Measurements from ENCODE around the gene RMI2.
A peak's percentile ranks its signal among the peaks of the same experiment; 100 is the strongest.

The RMI2 gene

DNA sequence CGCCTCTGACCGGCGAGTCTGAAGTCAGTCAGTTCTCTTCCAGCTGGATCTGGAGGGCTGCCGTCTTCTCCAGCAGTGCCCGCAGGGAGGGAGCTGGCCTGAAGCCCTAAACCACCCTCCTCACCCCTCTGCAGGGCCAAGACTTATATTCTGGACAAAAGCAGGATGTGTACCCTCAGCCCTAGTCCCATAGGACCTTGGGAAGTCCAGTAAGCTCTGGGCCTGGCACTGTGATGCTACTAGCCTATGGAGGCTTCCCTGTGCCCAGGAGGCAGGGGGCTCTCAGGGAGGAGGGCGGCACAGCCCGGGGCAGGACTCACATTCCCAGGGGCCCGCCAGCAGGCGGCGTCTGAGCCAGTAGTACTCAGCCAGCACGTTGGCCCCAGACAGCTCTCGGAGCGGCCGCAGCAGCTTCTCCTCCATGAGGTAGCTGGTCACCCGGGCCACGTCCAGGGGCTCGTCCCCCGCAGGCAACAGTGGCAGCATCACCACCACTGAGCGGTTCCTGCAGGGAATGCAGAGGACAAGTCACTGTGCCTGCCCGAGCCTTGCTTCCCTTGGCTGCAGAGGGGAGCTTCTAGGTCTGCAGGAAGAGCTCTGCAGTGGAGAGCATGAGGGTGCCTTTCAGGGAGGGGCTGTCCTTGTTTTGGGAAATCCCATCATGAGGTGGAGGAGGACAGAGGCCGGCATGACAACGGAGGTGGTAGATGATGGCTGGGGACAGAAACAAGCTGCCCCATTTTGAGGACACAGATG is 41.7 kb downstream of the RMI2 start:
- peak; percentile 67 for DNase-seq

GRCh38 chr16:11389083-11389482 is 43.8 kb downstream of the RMI2 start:
- DNase-seq = no peak

DNA sequence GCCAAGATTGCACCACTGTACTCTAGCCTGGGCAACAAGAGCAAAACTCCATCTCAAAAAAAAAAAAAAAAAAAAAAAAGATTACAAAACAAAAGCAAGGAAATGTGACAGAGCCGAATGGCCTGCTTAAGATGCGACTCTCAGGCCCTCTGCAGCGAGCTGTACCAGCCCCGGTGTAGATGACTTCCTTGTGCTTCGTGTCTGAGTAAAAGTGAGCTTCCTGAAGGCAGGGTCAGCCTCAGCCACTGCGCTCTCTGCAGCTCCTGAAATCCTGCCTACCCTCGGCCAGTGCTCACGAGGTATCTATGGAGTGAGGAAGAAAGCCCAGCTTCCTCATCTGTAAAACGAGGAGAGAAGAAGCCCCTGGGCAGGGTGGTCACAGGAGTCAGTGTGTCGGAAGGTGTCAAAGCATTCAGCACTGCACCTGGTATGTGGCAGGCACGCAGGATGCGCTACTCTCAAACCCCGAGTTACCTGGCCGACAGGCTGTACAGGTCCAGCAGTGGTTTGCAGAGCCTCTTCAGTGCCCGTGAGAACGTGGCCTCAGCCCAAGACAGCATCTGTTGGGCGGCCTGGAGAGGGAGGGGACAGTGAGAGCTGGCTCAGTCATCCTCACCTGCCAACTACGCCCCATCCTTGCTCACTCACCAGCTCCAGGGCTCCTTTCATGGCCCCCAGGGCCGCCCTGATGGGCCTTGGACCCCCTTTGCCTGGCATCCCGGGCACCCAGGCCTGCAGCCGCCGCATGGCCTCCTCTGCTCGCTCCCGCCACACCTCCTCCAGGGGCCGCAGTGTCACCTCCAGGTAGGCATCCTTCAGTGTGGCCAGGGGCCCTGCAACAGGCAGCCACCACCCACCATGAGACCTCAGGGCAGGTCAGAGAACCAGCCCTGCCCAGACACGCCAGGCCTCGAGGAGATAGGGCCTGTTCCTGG is 44.6 kb downstream of the RMI2 start:
- no peak for DNase-seq

DNA sequence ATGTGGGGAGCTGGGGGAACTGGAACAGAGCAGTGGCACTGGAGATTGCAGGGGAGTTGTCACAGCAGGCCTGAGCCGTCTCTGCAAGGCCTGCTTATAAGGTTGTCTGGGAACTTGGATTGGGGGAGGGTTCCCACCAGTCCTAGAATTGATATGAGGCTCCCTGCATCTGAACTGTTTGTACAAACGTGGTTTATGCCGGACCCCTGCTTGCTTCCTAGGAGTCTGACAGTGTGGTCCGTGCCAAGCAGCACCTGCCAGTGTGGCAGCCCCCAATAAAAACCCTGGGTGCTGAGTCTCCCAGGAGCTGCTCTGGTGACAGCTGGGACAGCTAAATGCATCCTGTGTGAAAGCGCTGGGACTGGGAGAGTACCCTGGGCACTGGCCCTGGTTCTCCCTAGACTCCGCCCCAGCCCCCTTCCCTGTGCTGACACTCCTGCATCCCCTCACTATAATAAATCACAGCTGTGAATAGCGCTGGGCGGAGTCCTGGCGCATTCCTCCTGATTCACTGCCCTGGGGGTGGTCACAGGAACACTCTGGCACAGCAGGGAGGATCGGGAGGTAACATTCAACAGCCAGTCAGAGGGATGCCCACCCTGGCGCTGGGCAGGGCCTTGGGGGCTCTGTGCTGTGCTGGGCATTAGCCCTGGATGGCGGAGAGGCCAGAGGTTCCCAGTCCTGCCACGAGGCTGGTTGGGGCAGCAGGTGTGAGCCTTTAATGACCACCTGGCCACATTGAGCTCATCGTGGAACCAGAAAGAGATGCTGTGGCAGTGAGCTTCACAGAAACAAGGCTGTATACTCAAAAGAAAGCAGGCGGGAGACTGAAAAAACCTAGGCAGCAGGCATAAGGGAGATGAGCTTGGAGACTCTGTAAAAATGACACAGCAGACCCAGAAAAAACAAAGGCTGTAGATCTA is 45.6 kb downstream of the RMI2 start:
- DNase-seq = peak; percentile 57

- no peak for DNase-seq
These were observed 46.3 kb downstream of the RMI2 start for GRCh38 chr16:11391576-11391975.

DNA sequence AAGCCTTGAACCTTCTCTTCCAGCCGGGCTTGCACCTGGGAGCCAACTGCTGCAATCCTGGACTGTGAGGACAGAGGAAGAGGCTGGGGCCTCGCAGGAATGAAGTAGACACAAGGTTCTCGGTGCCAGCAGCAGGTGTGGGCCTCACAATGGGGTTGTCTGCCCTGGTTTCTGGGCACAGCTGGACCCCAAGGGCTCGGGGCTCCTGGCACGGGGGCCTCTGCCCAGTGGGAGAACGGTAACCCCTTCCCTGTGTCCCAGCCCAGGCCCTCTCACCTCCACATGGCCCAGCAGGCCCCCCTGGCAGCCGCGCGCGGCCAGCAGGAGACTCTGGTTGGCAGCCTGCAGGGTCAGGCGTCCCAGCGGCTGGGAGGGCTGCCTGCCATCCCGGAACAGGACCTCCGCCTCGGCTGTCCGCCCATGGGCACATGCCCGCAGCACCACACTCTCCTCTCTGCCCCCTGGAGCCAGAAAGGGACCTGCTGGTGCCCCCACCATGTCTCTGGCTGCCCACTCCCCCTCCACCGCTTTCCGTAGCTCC is 46.9 kb downstream of the RMI2 start:
- DNase-seq = no peak

GRCh38 chr16:11393366-11393765 is 48.1 kb downstream of the RMI2 start:
- DNase-seq = no peak

DNA sequence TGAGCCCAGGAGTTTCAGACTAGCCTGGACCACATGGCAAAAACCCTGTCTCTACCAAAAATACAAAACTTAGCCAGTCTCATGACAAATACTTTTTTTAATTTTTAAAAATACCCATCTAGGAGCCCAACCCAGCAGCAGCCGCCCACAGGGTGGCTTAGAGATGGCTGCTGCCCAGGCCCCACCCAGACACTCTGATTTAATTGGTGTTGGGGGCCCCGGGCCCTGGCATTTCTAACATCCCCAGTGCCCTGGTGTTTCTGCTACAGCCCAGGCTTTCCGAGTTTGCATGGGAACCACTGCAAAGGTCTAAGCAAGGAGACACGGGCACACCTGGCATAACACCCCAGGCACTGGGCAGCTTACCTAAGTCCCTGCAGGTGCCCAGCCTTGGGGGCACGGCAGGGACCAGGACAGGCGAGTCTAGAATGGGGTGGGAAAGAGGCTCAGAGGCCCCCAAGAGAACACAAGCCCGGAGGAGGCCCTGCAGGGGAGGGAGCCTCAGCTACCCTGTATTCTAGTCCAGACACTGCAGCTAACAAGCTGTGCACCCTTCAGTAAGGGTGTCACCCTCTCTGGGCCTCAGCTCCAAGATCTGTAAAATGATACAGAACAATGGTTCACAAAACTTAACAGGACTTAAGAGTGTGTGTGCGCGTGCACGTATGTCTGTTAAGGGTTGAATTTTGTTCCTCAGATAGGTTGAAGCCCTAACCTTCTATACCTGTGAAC is 48.8 kb downstream of the RMI2 start:
- no peak for DNase-seq

DNA sequence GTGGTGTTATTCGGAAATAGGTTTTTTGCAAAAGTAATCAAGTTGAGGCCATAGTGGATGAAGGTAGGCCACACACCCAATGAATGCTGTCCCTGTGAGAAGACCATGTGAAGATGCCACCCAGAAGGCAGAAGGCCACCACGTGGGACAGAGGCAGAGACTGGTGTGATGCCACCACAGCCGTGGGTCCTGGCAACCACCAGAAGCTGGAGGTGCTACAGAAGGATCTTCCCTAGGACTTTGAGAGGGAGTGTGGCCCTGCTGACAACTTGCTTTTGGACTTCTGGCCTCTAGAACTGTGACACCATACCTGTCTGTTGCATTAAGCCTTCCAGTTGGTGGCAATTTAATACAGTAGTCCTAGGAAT is 49.3 kb downstream of the RMI2 start:
- no peak for DNase-seq

DNA sequence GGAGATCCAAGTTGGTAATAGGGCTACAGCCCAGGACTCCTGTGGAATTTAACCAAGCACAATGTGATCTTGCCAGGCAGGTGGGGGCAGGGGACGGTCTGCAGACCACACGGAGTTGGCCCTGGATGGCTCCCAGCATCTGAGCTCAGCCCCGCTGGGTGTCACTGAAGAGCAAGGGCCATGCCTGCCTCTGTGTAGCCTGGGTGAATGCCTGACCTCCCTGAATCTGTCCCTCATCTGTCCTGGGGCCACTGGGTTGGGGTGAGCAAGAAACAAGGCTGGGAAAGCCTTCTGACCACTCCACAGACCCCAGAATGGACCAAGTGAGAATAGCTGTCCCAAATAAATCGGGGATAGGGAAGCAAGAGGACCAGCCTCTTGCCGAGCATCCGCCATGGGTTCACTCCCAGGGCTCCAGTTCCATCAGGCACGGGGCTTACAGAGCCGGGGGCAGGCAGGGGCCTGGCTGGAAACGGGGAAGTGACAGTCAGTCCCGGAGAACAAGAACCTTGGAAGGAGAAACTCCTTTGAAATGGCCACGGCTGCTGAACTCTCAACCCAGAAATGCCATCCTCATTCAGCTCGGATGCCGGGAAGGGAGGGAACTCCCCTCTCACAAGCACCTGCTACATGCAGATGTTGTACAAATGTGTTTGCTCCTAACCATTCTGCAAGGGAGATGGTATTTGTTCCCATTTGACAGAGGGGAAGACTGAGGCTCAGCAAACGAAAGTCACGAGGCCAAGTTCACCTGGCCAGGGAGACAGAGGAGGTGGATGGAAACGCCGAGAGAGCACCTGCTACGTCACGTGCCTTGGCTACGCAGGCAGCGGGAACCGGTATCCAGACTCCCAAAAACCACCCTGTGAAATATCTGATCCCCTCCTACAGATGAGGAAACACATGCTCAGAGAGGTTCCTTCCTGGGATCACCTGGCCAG is 50.0 kb downstream of the RMI2 start:
- no peak for DNase-seq

DNA sequence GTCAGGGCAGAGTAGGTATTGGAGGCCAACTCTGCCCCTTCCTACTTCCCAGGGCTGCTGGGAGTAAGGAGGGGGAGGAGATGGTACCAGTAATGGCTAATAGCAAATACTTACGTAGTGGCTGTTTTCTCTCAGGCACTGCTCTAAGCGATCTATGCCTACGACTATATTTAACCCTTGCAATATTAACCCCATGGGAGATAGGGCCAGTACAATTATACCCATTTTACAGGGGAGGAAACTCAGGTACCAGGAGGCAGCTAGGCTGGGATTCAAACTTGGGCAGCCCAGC is 50.6 kb downstream of the RMI2 start:
- no peak for DNase-seq

GRCh38 chr16:11396241-11397048 is 51.2 kb downstream of the RMI2 start:
- peak; percentile 91 for DNase-seq

DNA sequence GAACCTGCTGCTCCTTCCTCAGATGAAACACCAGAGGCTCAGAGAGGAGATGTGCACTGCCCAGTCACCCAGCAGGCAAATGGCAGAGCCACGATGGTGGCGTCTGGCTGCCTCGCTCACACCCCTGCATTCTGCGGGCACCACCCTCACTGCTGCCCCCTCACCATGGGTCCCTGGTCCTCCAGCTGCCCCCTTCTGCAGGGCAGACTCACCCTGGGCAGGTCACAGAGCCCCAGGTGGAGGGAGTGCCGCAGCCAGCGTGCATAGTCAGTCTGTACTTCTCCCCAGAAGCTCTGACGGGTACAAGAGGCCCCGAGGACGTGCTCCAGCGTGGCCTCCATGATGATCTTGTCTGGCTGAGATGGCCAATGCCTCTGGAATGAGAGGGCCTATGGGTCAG is 52.9 kb downstream of the RMI2 start:
- no peak for DNase-seq

- no peak for DNase-seq
These were observed 53.6 kb downstream of the RMI2 start for GRCh38 chr16:11398851-11399250.

DNA sequence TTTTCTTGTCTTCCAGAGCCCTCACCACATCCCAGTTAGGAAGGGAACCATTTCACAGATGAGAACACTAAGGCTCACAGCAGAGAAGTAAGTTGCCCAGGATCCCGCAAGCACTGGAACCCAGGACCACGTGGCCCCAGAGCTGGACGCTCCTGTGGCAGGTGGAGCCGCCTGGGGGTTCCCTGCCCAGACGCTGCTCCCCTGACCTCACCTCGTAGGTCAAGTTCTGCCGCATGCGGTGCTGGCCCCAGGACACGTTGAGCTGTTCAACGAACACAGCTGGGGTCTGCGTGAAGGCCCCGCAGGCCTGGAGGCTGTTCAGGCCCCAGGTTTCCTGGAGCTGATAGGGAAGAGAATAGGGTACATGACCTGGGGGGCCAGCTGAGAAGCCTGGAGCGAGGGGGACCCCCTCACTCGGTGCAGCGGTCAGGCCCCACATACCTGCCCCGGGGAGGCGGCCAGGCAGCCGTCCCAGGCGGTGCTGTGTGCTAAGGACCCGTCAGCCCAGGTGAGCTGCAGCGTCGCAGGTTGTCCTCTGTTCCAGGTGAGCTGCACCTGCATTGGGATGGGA is 54.1 kb downstream of the RMI2 start:
- no peak for DNase-seq

- no peak for DNase-seq
These were observed 54.8 kb downstream of the RMI2 start for GRCh38 chr16:11400076-11400475.
